ENCODE data around the gene POLR3C. TPM values are rescaled to one million over a fixed set of nuclear protein-coding genes. Genes with fewer than 3 reads are reported as not detected.

Gene POLR3C
- total and polyA plus RNA-seq, 2 donors (not counting 1 experiment from before 2014, with no cell fraction given) = 36.5 to 49.3 TPM

- no peak overlapping the region for H3K4me2 ChIP-seq (replicated peaks; ENCODE audit: low read depth, low read length, poor library complexity, severe bottlenecking)
- Mint-ChIP-seq H3K4me3 (no peak overlapping the region), H3K9me3 (ENCODE audit: insufficient read depth) (no peaks in the 10 kb centered on the region), H3K27ac (peak overlapping the region; percentile 26), H3K27me3 (no peaks in the 10 kb centered on the region), H3K4me1 (peaks cover 41% of the 10 kb centered on the region)
- intact Hi-C loops (cut with micrococcal nuclease) = no loop called here
- DNase-seq (no peak), ATAC-seq (ENCODE audit: low read depth) (no peak)
- H4K20me1 ChIP-seq (ENCODE audit: control insufficient read depth, insufficient read depth, low read length, poor library complexity, severe bottlenecking) = peaks cover 19% of the 10 kb centered on the region
- H3K4me3 ChIP-seq (ENCODE audit: control extremely low read depth in 1 of 5, extremely low read depth in 1 of 5, insufficient read depth in 1 of 5, low read depth in 2 of 5, low read length in 4 of 5) = no peak overlapping the region
- WGBS (ENCODE audit: insufficient coverage) = no CpG with 5 or more reads among the region's 3 CpGs
- H3K36me3 ChIP-seq (replicated peaks in 1 of 2; ENCODE audit: control extremely low read depth in 1 of 2, control insufficient read depth in 1 of 2, extremely low read depth in 1 of 2, insufficient read depth in 2 of 2, low read length in 1 of 2) = peaks cover 0 to 3% of the 10 kb centered on the region in 2 experiments
- H3K79me2 ChIP-seq (ENCODE audit: control insufficient read depth, insufficient read depth, low read length) = peaks cover 69% of the 10 kb centered on the region
- no peak overlapping the region for H2AFZ ChIP-seq (ENCODE audit: insufficient read depth, low read depth, low read length, poor library complexity, severe bottlenecking)
- H3K27ac ChIP-seq (ENCODE audit: low read length in 2 of 2) = no peak overlapping the region
- TF ChIP-seq EZH2 (IDR thresholded peaks at IDR 0.05; ENCODE audit: borderline replicate concordance, insufficient read depth, low read depth, low read length, poor library complexity, severe bottlenecking) = no peak
- no peak for TF ChIP-seq CTCF (IDR thresholded peaks at IDR 0.05)
- ChIA-PET POLR2A (interaction anchor here (0.7 kb wide), 1 partner anchor 221 kb away, joined by 3 read pairs; no protein-coding TSS in a partner anchor), CTCF (interaction anchor here (1.6 kb wide), 1 partner anchor 10 kb away, joined by 4 read pairs; no protein-coding TSS in a partner anchor)
- no peaks in the 10 kb centered on the region for H3K9me3 ChIP-seq (ENCODE audit: control extremely low read depth in 1 of 3, control insufficient read depth in 2 of 3, insufficient read depth in 1 of 3, low read length in 2 of 3)
- no peak overlapping the region for H3K9ac ChIP-seq (ENCODE audit: low read length)
- no peaks in the 10 kb centered on the region for H3K27me3 ChIP-seq (replicated peaks in 1 of 4; ENCODE audit: control extremely low read depth in 1 of 4, control insufficient read depth in 3 of 4, insufficient read depth in 4 of 4, low read length in 3 of 4)
- no peaks in the 10 kb centered on the region for H3K4me1 ChIP-seq (ENCODE audit: control insufficient read depth in 2 of 2, insufficient read depth in 2 of 2, low read length in 2 of 2)
Measured at GRCh38 chr1:145804235-145805045, 19.6 kb upstream of the POLR3C start.

GRCh38 chr1:145805057-145805456 lies 18.9 kb upstream of the POLR3C start:
- no peak overlapping the region for H3K4me3 ChIP-seq (ENCODE audit: control extremely low read depth in 1 of 5, extremely low read depth in 1 of 5, insufficient read depth in 1 of 5, low read depth in 2 of 5, low read length in 4 of 5)
- DNase-seq (no peak), ATAC-seq (ENCODE audit: low read depth) (no peak)
- no peaks in the 10 kb centered on the region for H3K27me3 ChIP-seq (replicated peaks in 1 of 4; ENCODE audit: control extremely low read depth in 1 of 4, control insufficient read depth in 3 of 4, insufficient read depth in 4 of 4, low read length in 3 of 4)
- ChIA-PET POLR2A (no interaction called here), CTCF (interaction anchor here (1.6 kb wide), 1 partner anchor 10 kb away, joined by 4 read pairs; no protein-coding TSS in a partner anchor)
- H3K27me3 Mint-ChIP-seq = no peaks in the 10 kb centered on the region
- 83% methylated on average over 1 of the region's 1 CpG for WGBS (ENCODE audit: insufficient coverage)
- peaks cover 64% of the 10 kb centered on the region for H3K79me2 ChIP-seq (ENCODE audit: control insufficient read depth, insufficient read depth, low read length)
- no peak overlapping the region for H3K4me3 Mint-ChIP-seq
- peaks cover 19% of the 10 kb centered on the region for H4K20me1 ChIP-seq (ENCODE audit: control insufficient read depth, insufficient read depth, low read length, poor library complexity, severe bottlenecking)
- H3K4me1 Mint-ChIP-seq = peaks cover 40% of the 10 kb centered on the region
- intact Hi-C loops (cut with micrococcal nuclease) = no loop called here
- TF ChIP-seq CTCF (IDR thresholded peaks at IDR 0.05) (no peak), EZH2 (IDR thresholded peaks at IDR 0.05; ENCODE audit: borderline replicate concordance, insufficient read depth, low read depth, low read length, poor library complexity, severe bottlenecking) (no peak)
- no peaks in the 10 kb centered on the region for H3K4me1 ChIP-seq (ENCODE audit: control insufficient read depth in 2 of 2, insufficient read depth in 2 of 2, low read length in 2 of 2)
- peaks cover 0 to 3% of the 10 kb centered on the region in 2 experiments for H3K36me3 ChIP-seq (replicated peaks in 1 of 2; ENCODE audit: control extremely low read depth in 1 of 2, control insufficient read depth in 1 of 2, extremely low read depth in 1 of 2, insufficient read depth in 2 of 2, low read length in 1 of 2)
- no peak overlapping the region for H3K4me2 ChIP-seq (replicated peaks; ENCODE audit: low read depth, low read length, poor library complexity, severe bottlenecking)
- H2AFZ ChIP-seq (ENCODE audit: insufficient read depth, low read depth, low read length, poor library complexity, severe bottlenecking) = no peak overlapping the region
- no peaks in the 10 kb centered on the region for H3K9me3 ChIP-seq (ENCODE audit: control extremely low read depth in 1 of 3, control insufficient read depth in 2 of 3, insufficient read depth in 1 of 3, low read length in 2 of 3)
- no peak overlapping the region for H3K27ac Mint-ChIP-seq
- no peak overlapping the region for H3K9ac ChIP-seq (ENCODE audit: low read length)
- H3K27ac ChIP-seq (ENCODE audit: low read length in 2 of 2) = no peak overlapping the region
- H3K9me3 Mint-ChIP-seq (ENCODE audit: insufficient read depth) = no peaks in the 10 kb centered on the region

All from B cell (primary cell).